Measurements from ENCODE around the gene KRTAP10-12.

KRTAP10-12 gene

DNA sequence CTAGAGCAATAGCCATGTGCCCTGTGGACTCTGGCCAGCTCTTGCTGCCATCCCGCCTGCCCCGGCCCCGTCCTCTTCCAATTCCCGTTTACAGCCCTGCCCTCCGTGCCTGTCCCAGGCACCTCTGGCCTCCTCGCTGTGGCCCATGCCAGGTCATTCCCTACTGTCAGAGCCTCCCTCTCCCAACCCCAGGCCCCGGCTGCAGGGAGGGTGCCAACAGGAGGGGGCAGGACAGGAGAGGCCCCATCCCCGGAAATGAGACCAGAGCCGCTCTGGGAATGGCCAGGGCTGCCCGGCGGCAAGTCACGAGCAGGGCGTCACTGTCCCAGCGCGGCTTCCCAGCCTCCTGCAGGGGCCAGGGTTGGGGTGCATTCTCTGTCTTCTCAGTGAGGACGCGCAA is 37.9 kb downstream of the KRTAP10-12 start:
- DNase-seq, result no peak

DNA sequence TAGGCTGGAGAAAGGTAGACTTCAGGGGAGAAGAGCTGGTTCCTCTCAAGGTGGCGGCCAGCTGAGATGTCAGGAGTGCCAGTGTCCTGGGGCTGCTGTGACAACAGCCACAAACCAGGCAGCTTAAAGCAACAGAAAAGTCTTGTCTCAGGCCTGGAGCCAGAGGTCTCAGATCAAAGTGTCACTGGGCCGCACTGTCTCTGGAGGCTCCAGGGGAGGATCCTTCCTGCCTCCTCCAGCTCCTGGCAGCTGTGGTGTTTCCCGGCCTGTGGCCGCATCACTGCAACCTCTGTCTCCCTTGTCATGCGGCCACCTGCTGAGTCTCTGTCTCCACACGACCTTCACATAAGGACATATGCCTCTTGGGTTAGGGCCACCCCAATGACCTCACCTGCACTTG is 38.8 kb downstream of the KRTAP10-12 start:
- no peak for DNase-seq

DNA sequence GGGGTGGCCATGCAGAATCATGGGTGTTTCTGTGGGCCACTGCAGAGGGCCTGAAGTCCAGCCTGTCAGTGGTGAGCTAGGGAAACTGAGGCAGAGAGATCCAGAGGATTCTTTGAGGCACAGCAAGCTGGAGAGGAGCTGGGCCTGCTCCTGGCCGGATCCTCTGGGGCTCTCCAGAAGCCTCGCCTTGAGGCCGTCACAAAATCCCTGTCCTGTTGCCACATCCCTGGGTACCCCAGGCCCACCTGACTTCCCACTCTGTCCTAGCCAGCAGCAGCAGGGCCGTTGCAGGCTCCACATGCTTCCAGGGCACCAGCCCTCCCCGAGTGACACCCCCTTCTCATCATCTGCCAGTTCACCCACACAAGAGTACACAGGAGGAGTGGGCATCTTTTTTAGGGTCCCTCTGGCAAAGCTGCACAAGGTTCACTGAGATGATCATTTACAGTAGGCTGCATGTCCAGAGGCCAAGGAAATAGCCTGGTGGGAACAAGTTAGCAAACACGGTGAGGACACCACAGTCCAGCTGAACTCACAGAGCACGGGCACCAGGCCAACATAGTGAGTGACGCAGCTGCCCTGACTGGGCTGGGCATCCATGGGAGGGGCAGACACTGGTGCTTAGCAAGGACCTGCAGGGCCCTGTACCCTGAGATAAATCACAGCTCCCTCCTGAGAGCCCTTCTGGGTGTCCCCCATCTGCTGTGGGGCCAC is 39.5 kb downstream of the KRTAP10-12 start:
- no peak for DNase-seq

DNA sequence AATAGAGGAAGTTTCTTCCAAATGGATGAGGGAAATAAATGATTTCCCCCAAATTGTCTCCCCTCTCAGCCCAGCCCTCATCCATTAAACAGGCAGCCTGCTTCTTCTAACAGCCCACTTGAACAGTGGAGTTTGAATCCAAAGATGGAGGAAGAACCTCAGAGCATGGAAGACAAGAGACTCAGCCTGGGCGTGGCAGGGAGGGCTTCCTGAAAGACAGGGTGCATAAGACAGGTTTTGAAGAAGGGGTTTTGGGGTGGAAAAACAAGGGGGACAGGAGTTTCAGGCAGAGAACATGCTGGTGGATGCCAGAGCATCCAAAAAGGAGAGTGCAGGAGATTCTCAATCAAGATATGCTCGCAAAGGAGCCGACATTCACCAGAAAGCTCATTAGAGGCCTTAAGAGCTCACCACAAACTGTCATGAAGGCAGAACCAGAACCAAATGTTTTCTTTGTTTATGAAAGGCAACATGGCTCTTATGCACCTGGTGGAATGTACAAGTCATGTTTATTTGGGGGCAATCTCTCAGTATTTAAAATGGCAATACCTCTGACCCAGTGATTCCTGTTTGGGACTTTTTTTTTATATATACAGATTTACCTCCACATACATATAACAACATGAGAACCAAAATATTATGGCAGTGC is 40.9 kb downstream of the KRTAP10-12 start:
- DNase-seq, result no peak

DNA sequence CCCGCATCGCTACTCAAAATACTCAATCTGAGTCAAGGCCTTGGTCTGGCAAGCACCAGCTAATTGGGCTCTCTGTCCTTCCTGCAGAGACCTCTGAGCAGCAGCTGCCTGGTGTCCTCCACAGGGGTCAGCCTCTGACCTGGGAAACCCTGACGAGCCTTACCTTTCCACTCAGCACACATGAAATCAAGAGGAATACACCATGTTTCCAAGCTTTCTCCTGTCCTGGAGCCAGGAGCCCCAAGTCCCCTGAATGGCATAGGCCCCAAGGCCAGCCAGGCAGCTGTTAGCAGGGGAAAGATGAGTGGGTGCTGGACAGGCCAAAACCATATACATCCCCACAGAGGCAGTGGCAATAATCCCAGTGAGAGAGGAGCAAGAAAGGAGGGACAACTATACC is 41.6 kb downstream of the KRTAP10-12 start:
- DNase-seq, result no peak

DNA sequence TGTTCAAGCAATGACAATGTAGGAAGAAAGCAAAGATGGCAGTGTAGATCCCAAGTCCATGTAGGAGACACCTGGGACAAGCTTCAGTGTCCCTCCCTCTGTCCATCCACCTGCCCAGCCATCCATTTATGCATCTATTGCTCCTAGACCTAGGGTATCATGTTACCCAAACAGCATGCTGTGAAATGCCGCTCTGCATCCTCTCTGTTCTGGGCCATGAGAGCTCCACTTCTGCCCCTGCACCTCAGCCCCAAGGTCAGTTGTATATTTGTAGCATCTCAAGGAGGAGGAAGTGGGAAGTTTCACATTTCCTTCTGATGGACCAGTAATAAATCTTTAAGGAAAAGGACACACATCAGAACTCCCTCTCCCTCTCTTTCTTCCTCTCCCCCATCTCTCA is 42.3 kb downstream of the KRTAP10-12 start:
- no peak for DNase-seq

DNA sequence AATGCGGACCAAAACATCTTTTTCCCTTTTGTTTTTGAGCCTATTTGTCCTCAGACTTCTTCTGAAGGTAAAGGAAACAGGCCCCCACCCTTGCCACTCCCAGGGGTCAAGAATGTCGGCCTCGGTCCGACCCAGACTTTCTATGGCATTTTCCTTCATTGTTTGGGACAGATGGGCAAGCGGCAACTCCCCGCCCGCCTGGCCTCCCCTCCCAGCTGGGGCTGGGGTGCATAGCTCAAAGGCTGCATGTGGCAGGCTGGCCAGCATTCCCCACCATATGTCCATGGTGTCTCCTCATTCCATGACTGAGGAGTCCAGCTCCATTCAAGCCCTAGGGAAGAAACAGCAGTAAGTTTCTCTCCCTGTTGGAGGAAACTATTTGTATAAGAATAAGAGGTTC is 43.8 kb downstream of the KRTAP10-12 start:
- no peak for DNase-seq

DNA sequence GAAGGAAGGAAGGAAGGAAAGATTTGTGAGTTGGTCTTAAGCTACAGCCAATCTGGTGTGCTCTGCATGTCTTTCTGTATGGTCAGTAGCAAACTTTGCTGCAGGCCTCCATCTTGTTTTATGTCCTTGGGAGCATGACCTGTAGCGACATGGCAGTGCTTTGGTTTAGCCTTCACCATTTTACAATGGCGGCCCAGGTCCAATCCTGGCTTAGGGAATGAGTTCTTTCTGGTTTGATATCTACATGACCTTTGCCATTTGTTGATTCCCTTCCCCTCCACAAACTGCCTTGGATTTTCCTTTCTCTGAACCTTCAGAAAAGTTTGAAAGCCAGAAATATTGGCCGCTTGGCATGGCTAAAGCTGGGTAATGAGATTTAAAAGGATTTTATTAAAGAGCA is 44.9 kb downstream of the KRTAP10-12 start:
- DNase-seq, result no peak

DNA sequence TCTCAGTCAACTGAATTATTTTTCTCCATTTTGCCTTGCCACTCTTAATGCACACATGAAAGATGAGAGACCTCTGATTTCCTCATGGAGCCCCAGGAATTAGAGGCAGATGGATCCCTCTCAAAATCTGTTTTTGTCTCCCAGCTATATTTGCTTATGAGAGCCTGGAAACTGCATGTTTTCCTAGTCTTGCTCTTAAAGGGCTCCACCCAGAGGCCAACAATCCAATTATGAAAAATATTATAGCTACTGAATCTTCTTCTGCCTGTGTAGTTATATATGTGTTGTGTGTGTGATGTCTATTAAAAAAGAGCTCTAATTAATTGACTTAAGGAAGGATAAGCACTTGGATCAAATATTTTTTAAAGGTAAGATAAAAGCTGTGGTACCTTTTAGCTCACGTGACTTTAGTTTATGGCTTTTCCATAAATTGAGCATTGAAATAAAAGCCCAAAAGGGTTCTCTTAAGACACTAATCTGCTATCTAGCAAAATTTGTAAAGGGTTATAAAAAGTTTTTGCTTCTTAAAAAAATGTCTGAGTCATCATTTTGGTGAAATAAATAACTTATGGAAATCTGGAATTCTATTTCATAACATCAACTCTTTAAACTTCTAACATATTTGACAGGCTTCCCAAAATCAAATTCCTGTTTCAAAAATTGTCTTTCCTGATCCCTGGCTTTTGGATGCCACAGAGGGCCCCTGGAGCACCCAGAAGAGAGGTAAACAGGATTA is 45.6 kb downstream of the KRTAP10-12 start:
- no peak for DNase-seq
